ENCODE data around the gene CWF19L1. TPM values are rescaled to one million over a fixed set of nuclear protein-coding genes. Genes with fewer than 3 reads are reported as not detected.

CWF19L1 gene
- total RNA-seq: 12.0 and 15.4 TPM in 2 replicates

GRCh38 chr10:100267239-100268104 lies at the start of gene CWF19L1:
Gene CWF19L1 (minus strand): TSS chr10:100267638. CDS start chr10:100267593, 45 bp downstream.

GRCh38 chr10:100286051-100287033 lies 18.9 kb upstream of the CWF19L1 start, which contains the start of gene BLOC1S2:
Gene BLOC1S2 (minus strand): TSS chr10:100286680. CDS start chr10:100286659, 21 bp downstream.

GRCh38 chr10:100185364-100186252 lies 81.8 kb downstream of the CWF19L1 start, which contains the start of gene ERLIN1:
Gene ERLIN1 (minus strand): TSS chr10:100186029. CDS start chr10:100185626, 403 bp downstream.

Other genes starting within 250 kb of the CWF19L1 start
- gene CPN1, start 185.8 kb downstream of the CWF19L1 start, total RNA-seq: not detected in 2 replicates
- gene ERLIN1, start 81.6 kb downstream of the CWF19L1 start, total RNA-seq: 28.0 and 33.7 TPM in 2 replicates
- 7.1 and 15.5 TPM in 2 replicates for gene CHUK, start 38.0 kb downstream of the CWF19L1 start, total RNA-seq
- gene BLOC1S2, start 19.0 kb upstream of the CWF19L1 start, total RNA-seq: 31.9 and 38.5 TPM in 2 replicates
- gene PKD2L1, start 62.6 kb upstream of the CWF19L1 start, total RNA-seq: not detected in 2 replicates
- 343 and 463 TPM in 2 replicates for gene SCD, start 79.6 kb upstream of the CWF19L1 start, total RNA-seq
- not detected in 2 replicates for gene WNT8B, start 195.4 kb upstream of the CWF19L1 start, total RNA-seq

Measured in pericardium fibroblast (primary cell).